Activated CD4-positive, CD25-positive, alpha-beta regulatory T cell (primary cell): Measurements from ENCODE around the gene PIF1.
A peak's percentile ranks its signal among the peaks of the same experiment; 100 is the strongest.
"Not testable (repeated sequence)": the region's sequence is repeated elsewhere in the genome, so short reads cannot be mapped to it uniquely, and the experiment has no call there.

Experiments used
- DNase-seq, 4 experiments: peaks; one replicate each; lab custom pipeline; 2025; lab: John Stamatoyannopoulos, UW

The PIF1 gene

DNA sequence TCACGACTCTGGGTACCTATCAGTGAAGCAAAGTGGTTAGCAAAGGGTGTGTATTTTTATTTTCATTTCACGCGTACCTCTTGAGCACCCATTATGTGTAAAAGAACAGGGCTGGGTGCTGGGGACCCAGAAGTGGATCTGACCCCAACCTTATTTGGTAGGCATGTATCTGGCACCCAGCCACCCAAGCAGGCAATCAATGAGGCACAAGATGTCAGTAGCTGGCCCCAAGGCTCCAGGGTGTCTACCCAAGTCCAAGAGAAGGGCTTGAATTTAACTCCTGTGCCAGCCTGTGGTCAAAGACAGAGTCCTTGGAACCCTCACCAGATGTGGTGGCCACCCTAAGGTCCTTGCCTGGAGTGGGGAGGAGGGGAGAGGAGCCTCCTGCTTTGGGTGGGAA is 22.0 kb upstream of the PIF1 start:
- DNase-seq, result no peak

DNA sequence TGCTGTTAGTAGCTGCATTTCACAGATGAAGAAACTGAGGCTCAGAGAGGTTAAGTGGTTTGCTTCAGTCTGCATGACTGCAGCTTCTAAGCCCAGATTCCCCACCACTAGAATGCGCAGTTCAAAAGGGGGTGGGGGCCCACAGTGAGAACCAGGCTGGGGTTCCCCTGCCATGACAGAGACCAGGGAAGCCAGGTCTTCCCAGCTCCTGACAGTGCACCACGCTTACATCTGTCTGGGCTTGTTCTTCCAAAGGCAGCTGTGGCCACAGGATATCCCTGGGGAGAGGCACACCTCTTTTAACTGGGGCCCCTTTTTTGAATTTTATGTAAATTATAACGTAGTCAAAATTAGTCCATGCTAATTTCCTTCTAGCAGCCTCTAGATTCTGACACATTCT is 21.6 kb upstream of the PIF1 start:
- no peak for DNase-seq

DNA sequence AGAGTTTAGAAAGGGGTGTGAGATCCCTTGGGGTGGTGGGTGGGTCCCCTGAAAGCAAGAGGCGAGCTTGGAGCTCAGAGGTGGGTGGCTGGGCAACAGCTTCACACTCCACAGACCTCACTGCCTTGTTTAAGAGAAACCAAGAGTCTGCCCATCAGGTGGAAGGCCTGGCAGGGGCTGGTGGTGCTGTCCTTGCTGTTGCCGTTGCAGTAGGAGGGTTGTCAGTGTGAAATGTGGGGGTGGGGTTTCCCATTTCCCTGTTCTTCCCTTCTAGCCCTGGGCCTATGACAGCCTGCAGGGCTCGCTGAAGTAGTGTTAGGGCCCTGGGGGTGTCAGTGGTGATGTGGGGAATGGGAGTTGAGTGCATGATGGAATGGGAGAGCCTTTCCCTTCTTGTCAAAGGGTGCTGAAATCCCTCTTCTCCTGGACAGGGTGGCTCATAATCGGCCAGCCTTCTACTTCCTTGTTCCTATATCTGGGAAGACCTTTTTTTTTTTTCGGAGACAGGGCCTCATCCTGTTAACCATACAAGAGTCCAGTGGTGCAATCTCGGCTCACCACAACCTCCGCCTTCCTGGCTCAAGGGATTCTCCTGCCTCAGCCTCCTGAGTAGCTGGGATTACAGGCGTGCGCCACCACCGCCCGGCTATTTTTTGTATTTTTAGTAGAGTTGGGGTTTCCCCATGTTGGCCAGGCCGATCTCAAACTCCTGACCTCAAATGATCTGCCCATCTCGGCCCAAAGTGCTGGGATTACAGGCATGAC is 20.6 kb upstream of the PIF1 start:
- DNase-seq, result no peak

DNA sequence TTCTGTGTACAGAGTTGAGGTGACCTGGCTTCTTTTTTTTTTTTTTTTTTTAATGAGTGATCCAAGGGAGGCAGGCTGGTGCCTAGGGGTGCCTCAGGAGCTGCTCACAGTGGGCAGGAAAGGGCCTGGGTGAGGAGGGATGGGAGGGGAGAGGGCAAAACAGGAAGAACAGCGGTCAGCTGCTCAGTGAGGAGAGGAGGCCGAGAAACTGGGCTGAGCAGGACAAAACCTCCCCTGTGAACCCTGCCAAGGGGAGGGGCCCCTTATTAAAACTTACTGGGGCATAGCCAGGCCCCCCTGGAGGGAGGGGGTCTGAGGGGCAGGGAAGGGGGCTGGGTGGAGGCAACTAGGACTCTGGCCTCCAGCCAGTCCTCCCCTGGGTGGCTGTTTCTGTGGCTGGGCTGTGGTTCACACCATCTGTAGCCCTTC is 19.8 kb upstream of the PIF1 start:
- DNase-seq, result no peak

DNA sequence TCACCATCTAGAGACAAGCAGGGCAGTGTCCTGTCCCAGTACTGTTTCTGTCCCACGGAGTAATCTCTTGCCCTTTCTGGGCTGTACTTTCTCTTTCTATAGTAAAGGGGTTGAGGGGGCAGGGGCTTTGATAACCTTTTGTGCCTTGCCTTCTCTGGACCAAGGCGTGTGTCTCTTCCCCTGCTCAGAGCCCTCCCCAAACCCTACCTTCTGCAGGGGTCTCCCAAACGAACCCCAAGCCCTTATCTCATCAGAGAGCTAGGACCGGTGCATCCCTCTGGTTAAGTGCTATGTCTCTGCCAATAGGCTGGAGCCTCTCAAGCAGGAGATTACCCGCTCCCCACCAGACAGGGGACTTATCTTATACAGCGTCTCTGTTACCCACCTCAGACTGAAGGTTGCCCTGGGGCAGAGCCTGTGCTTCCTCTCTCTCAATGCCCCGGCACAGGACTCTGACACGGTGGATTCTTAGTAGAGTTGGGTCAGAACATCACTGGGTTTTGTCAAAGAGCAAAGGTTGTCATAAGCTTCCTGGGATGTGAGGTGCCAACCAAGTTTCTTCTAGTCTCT is 19.2 kb upstream of the PIF1 start:
- DNase-seq, result no peak

DNA sequence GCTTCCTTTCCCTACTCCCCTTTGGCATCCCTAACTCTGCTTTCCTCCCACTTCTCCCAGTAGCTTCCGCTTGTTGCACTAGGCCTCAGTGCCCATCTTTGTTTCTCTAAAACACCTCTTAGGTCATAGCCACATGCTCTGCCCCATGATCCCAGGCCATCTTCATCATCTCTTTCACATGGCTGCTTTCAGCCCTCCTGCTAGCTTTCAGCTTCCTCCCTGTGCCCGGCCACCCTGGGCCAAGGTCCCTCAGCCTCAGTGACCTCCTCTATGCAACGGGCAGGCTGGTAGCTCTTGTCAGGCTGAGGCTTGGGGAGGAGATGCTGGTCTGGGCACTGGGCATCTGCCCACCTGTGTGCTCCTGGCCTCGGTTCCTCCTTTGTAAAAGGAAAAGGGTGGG is 18.5 kb upstream of the PIF1 start:
- DNase-seq, result no peak

DNA sequence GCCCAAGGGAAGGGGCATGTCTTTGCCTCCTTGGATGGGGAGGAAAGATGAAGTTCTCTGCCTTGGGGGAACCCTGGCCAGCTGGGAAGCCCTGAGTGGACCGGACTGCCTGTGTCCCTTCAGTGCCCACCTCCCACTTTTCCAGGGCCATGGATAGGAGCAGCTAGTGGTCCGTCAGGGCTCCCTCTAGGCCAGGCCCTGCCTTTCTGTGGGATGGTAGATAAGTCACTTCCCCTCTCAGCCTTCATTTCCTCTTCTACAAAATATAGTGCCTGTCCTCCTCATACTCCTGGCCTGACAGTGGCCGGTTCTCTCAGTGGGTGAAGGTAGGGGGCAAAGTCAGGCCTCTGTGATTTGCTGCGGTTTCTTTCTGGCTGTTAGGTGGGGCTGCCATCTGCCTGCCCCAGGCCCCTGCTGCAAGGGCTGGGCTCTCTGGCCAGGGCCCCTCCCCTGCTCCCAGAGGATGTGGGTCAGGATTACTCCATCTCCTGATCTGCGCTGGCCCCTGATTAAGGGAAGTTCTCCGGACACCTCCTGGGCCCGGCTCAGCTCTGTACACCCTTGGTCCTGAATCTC is 17.6 kb upstream of the PIF1 start:
- DNase-seq, result no peak

DNA sequence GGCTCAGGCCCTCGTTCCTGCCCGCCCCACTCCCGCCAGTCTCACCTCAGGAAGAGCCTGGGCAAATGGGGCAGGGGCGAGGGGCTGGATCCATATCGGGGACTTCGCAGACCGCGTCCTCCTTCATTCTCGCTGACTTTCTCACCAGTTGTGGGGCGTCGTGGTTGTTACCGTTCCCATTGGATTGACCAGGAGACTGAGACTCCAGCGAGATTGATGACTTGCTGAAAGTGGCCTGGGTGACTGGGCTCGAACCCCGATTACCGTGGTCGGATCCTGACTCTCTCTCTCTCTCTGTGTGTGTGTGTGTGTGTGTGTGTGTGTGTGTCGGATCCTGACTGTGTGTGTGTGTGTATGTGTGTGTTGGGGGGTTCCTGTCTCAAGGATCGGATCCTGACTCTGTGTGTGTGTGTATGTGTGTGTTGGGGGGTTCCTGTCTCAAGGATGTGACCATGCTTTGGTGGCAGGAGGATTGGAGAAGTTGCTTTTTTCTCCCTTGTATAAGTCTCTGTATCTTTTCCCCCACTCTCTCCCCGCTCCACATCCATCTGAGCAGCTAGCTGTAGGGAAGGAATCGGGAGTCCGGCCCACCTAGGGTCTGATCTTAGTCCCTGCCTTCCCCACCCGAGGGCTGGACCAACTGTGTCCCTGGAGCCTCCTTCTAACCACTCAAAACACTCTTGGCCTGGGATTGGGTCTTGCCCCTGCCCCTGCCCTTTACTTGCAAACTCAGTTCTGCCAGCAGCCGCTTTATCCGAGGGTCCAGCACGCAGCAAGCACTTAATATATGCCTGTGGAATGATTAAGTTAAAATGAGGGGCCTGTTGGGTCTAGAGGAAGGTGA is 16.9 kb upstream of the PIF1 start:
- DNase-seq, result no peak

DNA sequence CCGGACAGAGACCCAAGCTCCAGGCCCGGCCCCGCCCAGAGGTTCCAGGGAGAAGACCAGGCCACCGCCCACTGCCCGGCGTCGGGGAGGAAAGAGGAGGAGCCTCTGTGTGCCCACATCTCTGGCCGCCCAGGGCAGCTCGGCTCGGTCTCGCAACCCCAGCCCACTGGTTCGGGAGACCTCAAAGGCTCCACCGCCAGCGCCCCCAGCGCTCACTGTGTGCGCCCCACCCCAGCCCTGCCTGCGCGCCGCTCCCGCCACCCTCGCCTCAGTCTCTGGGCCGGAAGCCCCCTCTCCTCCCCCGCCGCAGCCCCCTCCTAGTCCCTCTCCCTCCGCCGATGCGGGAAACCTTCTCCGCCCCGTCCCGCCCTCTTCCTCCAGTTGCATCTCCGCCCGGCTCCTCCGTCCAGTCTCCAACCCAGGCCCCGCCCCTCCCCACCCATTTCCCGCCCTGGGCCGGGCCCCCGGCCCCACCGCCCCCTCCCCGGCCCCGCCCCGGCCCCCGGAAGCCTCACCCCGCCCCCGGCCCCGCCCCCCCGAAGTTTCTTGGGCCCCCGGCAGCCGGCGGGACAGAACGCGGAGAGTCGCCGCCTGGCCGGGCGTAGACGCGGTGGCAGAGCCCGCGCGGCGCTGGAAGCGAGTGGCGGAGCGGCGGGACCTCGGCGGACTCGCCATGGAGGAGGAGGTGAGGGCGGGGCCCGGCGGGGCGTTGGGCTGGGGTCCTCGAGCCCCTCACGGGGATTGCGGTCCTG is 16.1 kb upstream of the PIF1 start, which contains the start of gene PLEKHO2:
Gene PLEKHO2, plus strand, starts transcription at position 572 of the 752 bp plus-strand sequence. Its CDS starts 102 bp downstream, at position 674.
- DNase-seq, result peak; percentile 59 to 89 (median 77)

DNA sequence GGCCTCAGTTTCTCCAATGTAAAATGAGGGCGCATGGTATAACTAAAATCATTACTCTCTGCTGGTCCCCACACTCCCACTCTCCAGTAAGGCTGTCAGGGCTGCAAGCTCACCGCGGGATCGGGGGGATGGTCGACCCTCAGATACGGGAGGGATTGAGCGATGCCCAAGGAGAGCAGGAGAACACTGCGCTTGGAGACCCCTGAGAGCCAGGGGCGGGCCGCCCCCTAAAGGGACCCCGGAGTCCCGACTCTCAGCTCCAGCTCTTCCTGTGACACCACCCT is 15.6 kb upstream of the PIF1 start:
- no peak for DNase-seq

DNA sequence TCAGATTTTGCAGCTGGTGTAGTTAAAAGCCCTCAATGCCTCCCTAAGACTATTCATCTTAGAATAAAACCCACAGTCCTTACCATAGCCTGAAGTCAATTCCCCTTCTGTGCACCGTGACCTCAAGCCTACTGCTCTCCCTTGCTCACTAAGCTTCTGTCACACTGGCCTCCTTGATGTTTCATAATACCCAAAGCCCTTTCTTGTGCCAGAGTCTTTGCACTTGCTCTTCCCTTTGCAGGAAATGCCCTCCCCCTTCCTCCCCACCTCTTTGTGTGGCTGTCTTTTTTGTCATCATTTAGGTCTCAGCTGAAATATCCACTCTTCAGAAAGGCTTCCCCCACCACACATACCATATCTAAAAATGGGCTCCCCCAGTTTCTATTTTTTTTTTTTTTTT is 12.1 kb upstream of the PIF1 start:
- no peak for DNase-seq

DNA sequence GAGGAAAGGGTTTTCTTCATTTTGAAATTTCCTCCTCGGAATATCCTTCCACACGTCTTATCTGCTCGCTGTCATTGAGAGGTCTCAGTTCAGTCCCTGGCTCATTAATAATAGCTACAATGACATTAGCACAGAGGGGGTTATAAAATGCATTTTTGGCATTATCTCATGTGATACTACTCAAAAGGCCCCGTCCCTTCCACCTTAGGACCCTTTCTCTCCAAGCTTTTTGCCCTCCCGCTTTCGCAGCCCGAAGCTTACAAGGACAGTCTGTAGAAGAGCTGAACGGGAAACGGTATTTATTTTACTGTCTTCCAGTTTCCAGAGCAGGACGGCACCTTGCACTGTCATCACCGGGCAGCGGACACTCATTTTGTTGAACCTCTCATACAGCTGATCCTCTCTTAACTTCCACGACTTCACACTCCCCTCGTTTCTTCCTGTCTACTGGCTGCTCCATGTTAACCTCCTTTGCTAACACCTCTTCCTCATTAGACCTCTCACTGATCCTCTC is 10.6 kb upstream of the PIF1 start:
- DNase-seq, result no peak

DNA sequence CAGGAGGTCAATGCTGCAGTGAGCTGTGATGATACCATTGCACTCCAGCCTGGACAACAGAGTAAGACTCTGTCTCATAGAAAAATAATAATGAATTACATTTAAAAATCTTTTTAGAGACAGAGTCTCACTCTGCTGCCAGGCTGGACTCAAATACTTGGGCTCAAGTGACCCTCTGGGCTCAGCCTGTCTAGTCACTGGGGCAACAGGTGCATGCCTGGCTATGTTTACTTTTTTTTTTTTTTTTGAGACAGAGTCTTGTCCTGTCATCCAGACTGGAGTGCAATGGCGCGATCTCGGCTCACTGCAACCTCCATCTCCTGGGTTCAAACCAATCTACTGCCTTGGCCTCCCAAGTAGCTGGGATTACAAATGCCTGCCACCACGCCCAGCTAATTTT is 8.2 kb upstream of the PIF1 start:
- DNase-seq, result no peak

DNA sequence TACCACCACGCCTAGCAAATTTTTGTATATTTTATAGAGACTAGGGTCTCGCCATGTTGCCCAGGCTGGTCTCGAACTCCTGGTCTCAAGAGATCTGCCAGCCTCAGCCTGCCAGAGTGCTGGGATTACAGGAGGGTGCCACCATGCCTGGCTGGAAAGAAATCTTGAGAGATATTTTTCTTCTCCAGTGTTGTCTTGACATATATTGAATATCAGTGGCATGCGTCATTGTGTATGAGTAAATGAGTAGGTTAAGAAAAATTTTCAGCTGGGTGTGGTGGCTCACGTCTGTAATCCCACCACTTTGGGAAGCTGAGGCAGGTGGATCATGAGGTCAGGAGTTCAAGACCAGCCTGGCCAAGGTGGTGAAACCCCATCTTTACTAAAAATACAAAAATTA is 3.5 kb upstream of the PIF1 start:
- no peak for DNase-seq

DNA sequence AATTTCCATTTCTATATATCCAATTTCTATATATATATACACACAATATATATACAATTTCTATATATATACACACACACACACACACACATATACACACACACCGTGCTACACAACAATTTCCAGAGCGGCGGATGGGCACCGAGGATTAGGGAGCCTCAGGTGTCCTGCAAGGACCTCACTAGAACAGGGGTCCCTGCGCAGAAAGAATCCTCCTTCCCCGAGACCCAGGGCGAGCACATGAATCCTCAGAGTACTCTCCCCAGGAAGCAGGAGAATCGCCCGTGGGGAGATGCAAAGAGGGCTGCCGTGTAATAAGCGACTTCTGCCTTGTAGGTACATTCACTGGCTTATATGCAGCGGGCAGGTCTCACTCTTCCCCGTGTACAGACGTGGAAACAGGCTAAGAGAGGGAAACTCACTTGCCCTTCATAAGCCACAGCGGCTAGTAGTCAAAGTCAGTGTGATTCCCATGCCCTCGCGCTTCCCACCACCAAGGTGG is 467 bp downstream of the PIF1 start:
- DNase-seq, result no peak

DNA sequence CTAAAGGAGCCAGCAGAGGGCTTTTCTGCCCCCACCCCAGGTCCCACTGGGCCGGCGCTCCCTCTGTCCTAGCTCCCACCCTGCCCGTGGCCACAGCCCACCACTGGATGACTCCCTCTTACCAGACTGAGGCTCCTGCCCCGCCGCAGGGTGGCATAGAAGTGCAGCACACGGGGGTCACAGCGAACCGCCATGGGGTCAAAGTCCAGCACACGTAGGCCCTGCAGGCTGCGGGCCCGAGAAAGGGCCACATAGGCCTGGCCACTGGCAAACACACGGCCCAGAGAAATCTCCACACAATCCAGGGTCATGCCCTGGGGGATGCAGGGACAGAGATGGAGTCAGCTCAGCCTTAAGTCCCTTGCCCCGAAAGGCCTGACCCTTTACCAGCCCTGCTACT is 9.0 kb downstream of the PIF1 start:
- DNase-seq, result no peak

DNA sequence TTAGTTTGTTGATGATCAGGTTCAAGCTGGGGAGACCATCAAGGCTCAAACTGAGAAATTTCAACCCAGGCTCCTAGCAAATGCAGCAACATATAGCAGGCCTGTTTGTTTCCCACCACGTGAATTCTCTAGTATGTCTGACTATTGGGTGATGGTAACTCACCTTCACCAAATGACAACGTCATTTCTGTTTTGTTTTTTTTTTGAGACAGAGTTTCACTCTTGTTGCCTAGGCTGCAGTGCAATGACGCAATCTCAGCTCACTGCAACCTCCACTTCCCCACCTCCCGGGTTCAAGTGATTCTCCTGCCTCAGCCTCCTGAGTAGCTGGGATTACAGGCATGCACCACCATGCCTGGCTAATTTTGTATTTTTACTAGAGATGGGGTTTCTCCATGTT is 10.5 kb downstream of the PIF1 start:
- DNase-seq, result not testable (repeated sequence)

DNA sequence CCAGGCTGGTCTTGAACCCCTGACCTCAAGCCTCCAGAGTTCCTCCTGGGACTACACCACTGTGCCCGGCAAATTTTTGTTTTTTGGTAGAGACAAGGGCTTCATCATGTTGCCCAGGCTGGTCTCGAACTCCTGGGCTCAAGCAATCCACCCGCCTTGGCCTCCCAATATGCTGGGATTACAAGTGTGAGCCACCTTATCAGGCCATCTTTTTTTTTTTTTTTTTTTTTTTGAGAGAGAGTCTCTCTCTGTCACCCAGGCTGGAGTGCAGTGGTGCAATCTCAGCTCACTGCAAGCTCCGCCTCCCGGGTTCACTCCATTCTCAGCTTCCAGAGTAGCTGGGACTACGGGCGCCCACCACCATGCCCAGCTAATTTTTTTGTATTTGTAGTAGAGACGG is 11.2 kb downstream of the PIF1 start:
- not testable (repeated sequence) for DNase-seq

DNA sequence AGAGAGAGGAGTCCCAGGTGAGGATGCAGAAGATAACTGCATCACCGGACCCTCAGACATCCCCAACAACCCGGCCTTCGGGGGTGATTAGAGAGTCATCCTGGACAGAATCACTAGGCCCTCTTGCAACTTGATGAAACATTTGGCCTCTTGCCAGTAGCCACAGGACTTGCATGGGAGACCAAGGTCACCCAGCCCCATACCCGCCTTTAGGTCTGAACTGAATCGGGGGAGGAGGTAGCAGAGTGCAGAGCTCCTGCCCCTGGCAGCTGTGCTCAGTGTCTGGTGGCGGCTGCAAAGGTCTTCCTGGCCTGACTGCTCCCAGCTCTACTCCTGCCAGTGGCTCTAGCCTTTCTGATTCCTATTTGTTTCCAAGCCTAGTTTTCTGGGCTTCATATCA is 12.4 kb downstream of the PIF1 start:
- DNase-seq, result no peak

DNA sequence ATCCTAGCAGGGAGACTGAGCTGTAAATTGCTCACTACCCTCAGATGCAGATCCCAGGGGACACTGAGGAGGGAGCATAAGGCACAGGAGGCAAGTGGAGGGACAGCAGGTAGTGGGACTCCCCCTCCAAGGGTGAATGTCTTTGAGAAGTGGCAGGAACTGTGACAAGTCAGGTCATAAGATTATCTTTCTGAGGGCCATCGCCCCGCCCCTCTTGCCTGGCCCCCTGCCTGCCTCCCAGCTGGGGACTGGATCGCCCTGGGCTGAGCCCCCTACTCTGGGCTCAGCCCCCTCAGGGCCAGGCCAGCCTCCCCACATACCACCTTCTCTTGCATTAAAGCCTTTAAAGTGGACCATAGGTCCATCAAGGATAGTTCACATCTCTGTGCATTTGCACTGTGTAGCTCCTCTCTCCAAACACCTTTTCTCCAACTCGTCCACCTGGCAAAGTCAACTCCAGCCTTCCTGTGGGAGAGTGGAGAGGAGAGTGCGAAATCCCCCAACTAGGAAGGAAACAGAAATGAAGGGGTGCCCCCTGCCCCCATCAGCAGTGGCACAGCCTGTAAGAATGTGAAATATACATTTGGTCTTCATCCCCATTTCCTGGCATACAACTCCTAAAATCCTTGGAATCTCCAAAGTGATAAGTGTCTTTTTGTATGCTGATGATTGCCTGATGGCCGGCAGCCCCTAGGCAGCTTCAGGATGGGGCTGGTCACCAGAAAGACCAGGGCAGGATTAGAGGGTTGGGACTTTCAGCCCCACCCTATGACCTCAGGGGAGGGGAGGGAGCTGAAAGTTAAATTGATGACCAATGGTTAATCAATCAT is 14.7 kb downstream of the PIF1 start:
- no peak for DNase-seq
